Hepatocyte (in vitro differentiated cells): ENCODE measurements around the gene TMEM60. TPM values are rescaled to one million over a fixed set of nuclear protein-coding genes. Genes with fewer than 3 reads are reported as not detected.
"Not testable (repeated sequence)": the region's sequence is repeated elsewhere in the genome, so short reads cannot be mapped to it uniquely, and the experiment has no call there.

ENCODE experiments used
- DNase-seq: peaks from one replicate; pipeline ENCODE4 v3.0.0-alpha.2; 2016; ENCODE audit warnings: low spot score
- H2AFZ ChIP-seq: fragments of 200-600 bp; sonication (generic); 2 replicates; pipeline ENCODE4 v1.6.0; 2016; ENCODE audit warnings: antibody characterized with exemption, mild to moderate bottlenecking
- H3K27ac ChIP-seq: fragments of 200-600 bp; sonication (generic); 2 replicates; pipeline ENCODE4 v1.5.1; 2016; ENCODE audit warnings: mild to moderate bottlenecking
- H3K27me3 ChIP-seq: fragments of 200-600 bp; sonication (generic); 2 replicates; pipeline ENCODE4 v1.6.1; 2016
- H3K36me3 ChIP-seq: fragments of 200-600 bp; sonication (generic); replicated peaks from 2 replicates; pipeline ENCODE4 v1.5.1; 2016; ENCODE audit warnings: low read depth; ENCODE audit not compliant: insufficient read depth
- H3K4me1 ChIP-seq: fragments of 200-600 bp; sonication (generic); 2 replicates; pipeline ENCODE4 v1.5.1; 2016; ENCODE audit warnings: mild to moderate bottlenecking, moderate library complexity; ENCODE audit not compliant: insufficient read depth
- H3K4me2 ChIP-seq: fragments of 200-600 bp; sonication (generic); 2 replicates; pipeline ENCODE4 v1.6.0; 2016
- H3K4me3 ChIP-seq: fragments of 200-600 bp; sonication (generic); 2 replicates; pipeline ENCODE4 v1.5.1; 2016; ENCODE audit warnings: mild to moderate bottlenecking
- H3K79me2 ChIP-seq: fragments of 200-600 bp; sonication (generic); 2 replicates; pipeline ENCODE4 v1.6.0; 2017; ENCODE audit warnings: mild to moderate bottlenecking
- H3K9me2 ChIP-seq: fragments of 200-600 bp; sonication (generic); replicated peaks from 2 replicates; pipeline ENCODE4 v1.6.0; 2017; ENCODE audit warnings: mild to moderate bottlenecking; ENCODE audit not compliant: insufficient read depth
- H3K9me3 ChIP-seq: fragments of 200-600 bp; sonication (generic); 2 replicates; pipeline ENCODE4 v1.5.1; 2016; ENCODE audit warnings: low read depth, mild to moderate bottlenecking
- H4K20me1 ChIP-seq: fragments of 200-600 bp; sonication (generic); 2 replicates; pipeline ENCODE4 v1.6.0; 2016; ENCODE audit warnings: mild to moderate bottlenecking; ENCODE audit not compliant: insufficient read depth, poor library complexity, severe bottlenecking
- EZH2 ChIP-seq: fragments of 200-600 bp; sonication (generic); IDR thresholded peaks from 2 replicates; pipeline ENCODE4 v1.6.1; 2016; ENCODE audit warnings: antibody characterized with exemption, mild to moderate bottlenecking, borderline replicate concordance
- EZH2phosphoT487 ChIP-seq: fragments of 200-600 bp; sonication (generic); IDR thresholded peaks from one replicate; pipeline ENCODE4 v1.6.1; 2018; ENCODE audit warnings: antibody characterized with exemption, mild to moderate bottlenecking, low read depth, moderate library complexity; ENCODE audit not compliant: unreplicated experiment, severe bottlenecking
- WGBS: methylation state at CpG from one replicate; pipeline ENCODE4 v1.1.6; 2016; ENCODE audit warnings: low lambda C conversion rate; ENCODE audit errors: missing lambda C conversion rate; 5-methylcytosine and 5-hydroxymethylcytosine counted together
- polyA plus RNA-seq: library from polyadenylated mRNA; unstranded; fragments of >200 nt; fragmentation: Nextera tagmentation; extraction: Ambion mirVana; gene quantifications from 2 replicates; pipeline ENCODE4 v1.2.1, GENCODE V29; 2016
- total RNA-seq: library from RNA; depleted of rRNA; stranded (reverse); fragments of >200 nt; gene quantifications from 2 replicates; pipeline ENCODE4 v1.2.3, GENCODE V29; 2014
- TF ChIP-seq, protein P1 (sequence below): fragments of 200-600 bp; sonication (generic); IDR thresholded peaks from 2 replicates; pipeline ENCODE4 v1.5.1; 2016; ENCODE audit warnings: antibody characterized with exemption, mild to moderate bottlenecking; ENCODE audit not compliant: poor library complexity

The TMEM60 gene
- total and polyA plus RNA-seq, 2 experiments from 2014 or later, result 24.2 to 29.9 TPM

DNA sequence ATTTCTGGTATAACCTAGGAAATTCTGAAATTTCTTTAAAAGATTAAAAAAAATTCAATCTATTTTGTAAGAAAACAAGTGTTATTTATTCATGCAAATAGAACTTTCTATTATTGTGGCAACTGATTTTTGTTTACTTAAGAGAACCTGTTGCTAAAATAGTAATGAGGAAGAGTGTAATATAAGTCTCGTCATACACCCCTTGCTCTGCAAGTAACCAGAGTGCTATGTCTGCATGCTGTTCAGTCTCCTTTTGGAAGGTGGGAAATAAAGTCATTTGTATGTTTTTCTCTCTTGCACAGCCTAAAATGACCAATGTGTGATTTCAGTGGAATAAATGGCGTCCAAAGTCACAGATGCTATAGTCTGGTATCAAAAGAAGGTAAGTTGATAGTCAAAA lies 41.7 kb upstream of the TMEM60 start:
- H3K79me2 ChIP-seq, result peaks cover 24% of the 10 kb centered on the region
- TF ChIP-seq EZH2, result no peak
- TF ChIP-seq, protein P1, sequence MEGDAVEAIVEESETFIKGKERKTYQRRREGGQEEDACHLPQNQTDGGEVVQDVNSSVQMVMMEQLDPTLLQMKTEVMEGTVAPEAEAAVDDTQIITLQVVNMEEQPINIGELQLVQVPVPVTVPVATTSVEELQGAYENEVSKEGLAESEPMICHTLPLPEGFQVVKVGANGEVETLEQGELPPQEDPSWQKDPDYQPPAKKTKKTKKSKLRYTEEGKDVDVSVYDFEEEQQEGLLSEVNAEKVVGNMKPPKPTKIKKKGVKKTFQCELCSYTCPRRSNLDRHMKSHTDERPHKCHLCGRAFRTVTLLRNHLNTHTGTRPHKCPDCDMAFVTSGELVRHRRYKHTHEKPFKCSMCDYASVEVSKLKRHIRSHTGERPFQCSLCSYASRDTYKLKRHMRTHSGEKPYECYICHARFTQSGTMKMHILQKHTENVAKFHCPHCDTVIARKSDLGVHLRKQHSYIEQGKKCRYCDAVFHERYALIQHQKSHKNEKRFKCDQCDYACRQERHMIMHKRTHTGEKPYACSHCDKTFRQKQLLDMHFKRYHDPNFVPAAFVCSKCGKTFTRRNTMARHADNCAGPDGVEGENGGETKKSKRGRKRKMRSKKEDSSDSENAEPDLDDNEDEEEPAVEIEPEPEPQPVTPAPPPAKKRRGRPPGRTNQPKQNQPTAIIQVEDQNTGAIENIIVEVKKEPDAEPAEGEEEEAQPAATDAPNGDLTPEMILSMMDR, result no peak
- DNase-seq, result no peak
- H3K4me3 ChIP-seq, result no peak overlapping the region
- H2AFZ ChIP-seq, result no peak overlapping the region
- no peaks in the 10 kb centered on the region for H4K20me1 ChIP-seq
- H3K9me2 ChIP-seq, result no peaks in the 10 kb centered on the region
- WGBS, result 98% methylated on average over 2 of the region's 2 CpGs
- H3K27me3 ChIP-seq, result no peaks in the 10 kb centered on the region
- H3K27ac ChIP-seq, result no peak overlapping the region
- no peak overlapping the region for H3K4me2 ChIP-seq
- H3K4me1 ChIP-seq, result no peaks in the 10 kb centered on the region
- H3K36me3 ChIP-seq, result no peaks in the 10 kb centered on the region
- no peaks in the 10 kb centered on the region for H3K9me3 ChIP-seq

DNA sequence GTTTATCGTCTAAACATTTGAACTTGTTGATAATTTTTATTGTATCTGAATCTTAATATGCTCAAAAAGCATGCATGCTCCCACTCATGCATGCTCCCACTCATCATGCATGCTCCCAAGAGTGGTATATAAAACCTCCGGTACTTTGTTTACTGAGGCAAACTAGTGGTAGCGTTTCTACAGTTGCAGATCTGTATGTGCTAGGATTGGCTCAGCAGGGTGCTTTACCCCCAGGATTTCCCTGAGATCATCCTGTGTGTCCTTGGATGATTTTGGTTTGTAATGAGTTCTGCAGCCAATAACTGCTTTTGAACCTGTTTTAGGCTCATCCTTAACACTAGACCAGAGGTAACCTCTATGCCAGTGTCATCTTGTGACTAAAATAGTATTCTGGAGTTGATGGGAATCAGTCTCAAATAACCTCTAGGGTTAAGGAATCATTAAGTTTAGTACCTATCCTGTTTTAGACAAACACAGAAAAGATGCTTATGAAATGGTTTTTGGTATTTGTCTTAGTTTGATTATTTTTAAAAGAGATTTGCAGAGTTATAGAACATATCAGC lies 40.8 kb upstream of the TMEM60 start:
- Histone ChIP-seq H3K27ac (no peak overlapping the region), H3K36me3 (no peaks in the 10 kb centered on the region), H3K79me2 (peaks cover 27% of the 10 kb centered on the region), H2AFZ (no peak overlapping the region), H3K9me3 (no peaks in the 10 kb centered on the region), H3K9me2 (no peaks in the 10 kb centered on the region), H4K20me1 (no peaks in the 10 kb centered on the region), H3K4me1 (no peaks in the 10 kb centered on the region), H3K4me3 (no peak overlapping the region), H3K4me2 (no peak overlapping the region), H3K27me3 (no peaks in the 10 kb centered on the region)
- WGBS, result 72% methylated on average over 3 of the region's 3 CpGs
- DNase-seq, result no peak
- no peak for TF ChIP-seq EZH2phosphoT487
- TF ChIP-seq EZH2, result no peak
- TF ChIP-seq, protein P1, result no peak

DNA sequence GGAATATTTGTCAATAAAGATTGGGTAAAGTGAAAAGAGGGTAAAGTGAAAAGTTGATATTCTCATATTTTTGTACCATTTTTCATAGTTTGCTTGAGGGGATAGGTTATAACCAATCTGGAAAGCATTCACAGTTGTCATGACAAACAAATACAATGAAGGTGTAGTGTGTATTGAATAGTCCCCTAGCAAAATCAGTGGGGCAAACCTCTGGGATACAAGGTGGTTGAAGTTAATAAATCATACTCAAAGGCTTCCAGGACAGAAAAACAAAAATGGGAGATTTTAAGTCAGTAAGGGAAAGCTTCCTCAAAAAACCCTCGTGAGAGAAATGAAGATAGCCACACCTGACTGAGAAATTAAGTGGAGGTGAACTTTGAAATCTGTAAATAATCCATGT lies 39.7 kb upstream of the TMEM60 start:
- peak overlapping the region; percentile 7 for H3K27ac ChIP-seq
- no peaks in the 10 kb centered on the region for H3K4me1 ChIP-seq
- H2AFZ ChIP-seq, result no peak overlapping the region
- DNase-seq, result no peak
- H3K36me3 ChIP-seq, result no peaks in the 10 kb centered on the region
- 70% methylated on average over 1 of the region's 1 CpG for WGBS
- H3K79me2 ChIP-seq, result peaks cover 36% of the 10 kb centered on the region
- no peaks in the 10 kb centered on the region for H3K9me3 ChIP-seq
- no peak overlapping the region for H3K4me3 ChIP-seq
- H3K27me3 ChIP-seq, result no peaks in the 10 kb centered on the region
- H4K20me1 ChIP-seq, result no peaks in the 10 kb centered on the region
- TF ChIP-seq EZH2phosphoT487 (no peak), EZH2 (no peak)
- TF ChIP-seq, protein P1, result no peak
- H3K4me2 ChIP-seq, result peak overlapping the region; percentile 34
- H3K9me2 ChIP-seq, result no peaks in the 10 kb centered on the region

DNA sequence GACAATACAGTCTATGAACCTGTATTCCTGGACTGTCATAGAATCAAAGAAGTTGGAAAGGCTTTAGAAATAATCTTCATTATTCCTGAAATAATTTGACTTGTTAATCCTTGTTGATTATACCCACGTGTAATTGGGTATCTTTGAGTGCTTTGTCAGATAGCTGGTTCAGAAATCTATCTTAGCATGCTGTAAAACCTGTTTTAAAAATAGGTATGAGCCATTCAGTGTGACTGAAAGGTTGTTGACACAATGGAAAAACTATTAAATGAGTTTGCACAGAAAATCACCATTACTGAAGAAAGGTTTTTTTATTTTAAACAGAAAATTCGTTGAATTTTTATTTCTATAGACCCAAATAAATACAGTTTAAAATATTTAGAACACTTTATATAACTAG lies 39.0 kb upstream of the TMEM60 start:
- TF ChIP-seq EZH2phosphoT487, result no peak
- no peaks in the 10 kb centered on the region for H3K9me2 ChIP-seq
- H3K4me1 ChIP-seq, result no peaks in the 10 kb centered on the region
- no peaks in the 10 kb centered on the region for H4K20me1 ChIP-seq
- DNase-seq, result no peak
- no peaks in the 10 kb centered on the region for H3K27me3 ChIP-seq
- no peak overlapping the region for H3K4me2 ChIP-seq
- no peaks in the 10 kb centered on the region for H3K36me3 ChIP-seq
- H3K27ac ChIP-seq, result peak overlapping the region; percentile 7
- WGBS, result 28% methylated on average over 2 of the region's 2 CpGs
- no peak overlapping the region for H3K4me3 ChIP-seq
- H2AFZ ChIP-seq, result no peak overlapping the region
- H3K79me2 ChIP-seq, result peaks cover 36% of the 10 kb centered on the region
- H3K9me3 ChIP-seq, result no peaks in the 10 kb centered on the region

DNA sequence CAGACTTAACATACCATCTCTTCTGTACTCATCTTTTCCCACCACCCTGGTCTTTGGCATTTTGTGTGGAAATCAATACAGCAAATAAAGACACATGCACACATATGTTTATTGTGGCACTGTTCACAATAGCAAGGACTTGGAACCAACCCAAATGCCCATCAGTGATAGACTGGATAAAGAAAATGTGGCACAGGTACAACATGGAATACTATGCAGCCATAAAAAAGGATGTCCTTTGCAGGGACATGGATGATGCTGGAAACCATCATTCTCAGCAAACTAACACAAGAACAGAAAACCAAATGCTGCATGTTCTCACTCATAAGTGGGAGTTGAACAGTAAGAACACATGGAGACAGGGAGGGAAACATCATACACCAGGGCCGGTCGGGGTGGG lies 38.2 kb upstream of the TMEM60 start:
- H3K79me2 ChIP-seq, result peaks cover 36% of the 10 kb centered on the region
- H3K4me2 ChIP-seq, H3K9me2 ChIP-seq, H3K36me3 ChIP-seq, H3K4me1 ChIP-seq, H2AFZ ChIP-seq, H3K4me3 ChIP-seq, H3K27ac ChIP-seq, DNase-seq, H3K9me3 ChIP-seq, H3K27me3 ChIP-seq, H4K20me1 ChIP-seq: not testable (repeated sequence)
- WGBS, result 97% methylated on average over 2 of the region's 2 CpGs
